ENCODE data around the gene ULK3.

ULK3 gene

DNA sequence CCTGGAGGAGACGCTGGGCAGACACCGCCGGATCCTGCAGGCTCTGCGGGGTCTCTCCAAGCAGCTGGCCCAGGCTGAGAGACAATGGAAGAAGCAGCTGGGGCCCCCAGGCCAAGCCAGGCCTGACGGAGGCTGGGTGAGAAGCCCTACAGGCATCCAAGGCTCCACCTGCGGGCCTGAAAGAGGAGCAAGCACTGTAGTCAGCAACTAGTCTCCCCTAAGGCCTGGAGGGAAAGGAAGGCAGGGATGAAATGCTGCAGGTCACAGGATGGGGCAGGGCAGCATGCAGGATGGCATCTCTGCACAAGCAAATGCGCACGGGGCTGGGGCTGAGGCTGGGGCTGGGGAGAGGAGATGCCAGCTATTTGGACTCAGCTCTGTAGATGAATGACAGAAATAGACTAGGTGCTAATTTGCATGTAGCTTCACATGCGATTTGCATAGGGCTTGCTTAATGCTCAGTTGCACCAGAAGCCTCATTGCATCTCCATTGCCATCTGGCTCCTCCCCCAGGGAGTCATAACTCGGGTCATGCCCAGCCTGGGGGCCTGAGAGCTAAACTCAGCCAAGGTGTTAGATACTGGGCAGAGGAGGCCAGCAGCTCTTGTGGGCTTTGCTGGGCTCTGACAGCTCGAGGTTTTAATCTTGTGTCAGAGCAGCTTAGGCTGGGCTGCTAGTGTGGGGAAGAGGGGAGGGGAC lies 21.7 kb downstream of the ULK3 start:
- no peak overlapping the region for H3K27ac ChIP-seq (ENCODE audit: low read depth, low read length)
- no peak overlapping the region for H3K4me3 ChIP-seq (ENCODE audit: low read depth, low read length)
- no peaks in the 10 kb centered on the region for H3K36me3 ChIP-seq (ENCODE audit: control insufficient read depth, insufficient read depth, low read length)
- peaks cover 35% of the 10 kb centered on the region for H3K4me1 ChIP-seq (ENCODE audit: control insufficient read depth, insufficient read depth, low read length)
- H3K9me3 ChIP-seq (ENCODE audit: control insufficient read depth, insufficient read depth, low read depth, low read length), result no peaks in the 10 kb centered on the region
- H3K27me3 ChIP-seq (ENCODE audit: control insufficient read depth, insufficient read depth, low read length), result peaks cover 30% of the 10 kb centered on the region
- H3K9ac ChIP-seq (ENCODE audit: low read length), result no peak overlapping the region

DNA sequence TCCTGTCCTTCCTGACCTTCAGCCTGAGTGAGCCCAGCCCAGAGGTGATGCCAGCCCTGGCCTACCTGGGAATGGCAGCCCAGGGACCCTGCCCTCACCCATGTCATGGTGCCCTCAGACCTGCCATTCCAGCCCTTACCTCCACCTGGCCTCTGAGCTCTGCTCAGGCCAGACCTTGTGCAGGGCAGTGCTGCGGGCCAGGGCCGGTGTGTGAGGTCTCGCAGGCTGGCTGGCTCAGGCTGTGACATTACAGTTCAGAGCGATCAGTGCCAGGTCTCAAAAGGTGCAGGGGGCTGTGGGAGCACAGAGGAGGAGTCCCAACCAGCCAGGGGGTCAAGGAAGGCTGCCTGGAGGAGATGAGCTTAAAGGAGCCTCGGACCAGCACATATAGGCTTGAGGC lies 22.9 kb downstream of the ULK3 start:
- H3K9me3 ChIP-seq (ENCODE audit: control insufficient read depth, insufficient read depth, low read depth, low read length), result no peaks in the 10 kb centered on the region
- H3K27me3 ChIP-seq (ENCODE audit: control insufficient read depth, insufficient read depth, low read length), result peaks cover 18% of the 10 kb centered on the region
- H3K4me1 ChIP-seq (ENCODE audit: control insufficient read depth, insufficient read depth, low read length), result peaks cover 35% of the 10 kb centered on the region
- H3K9ac ChIP-seq (ENCODE audit: low read length), result no peak overlapping the region
- H3K27ac ChIP-seq (ENCODE audit: low read depth, low read length), result no peak overlapping the region
- no peaks in the 10 kb centered on the region for H3K36me3 ChIP-seq (ENCODE audit: control insufficient read depth, insufficient read depth, low read length)
- no peak overlapping the region for H3K4me3 ChIP-seq (ENCODE audit: low read depth, low read length)

DNA sequence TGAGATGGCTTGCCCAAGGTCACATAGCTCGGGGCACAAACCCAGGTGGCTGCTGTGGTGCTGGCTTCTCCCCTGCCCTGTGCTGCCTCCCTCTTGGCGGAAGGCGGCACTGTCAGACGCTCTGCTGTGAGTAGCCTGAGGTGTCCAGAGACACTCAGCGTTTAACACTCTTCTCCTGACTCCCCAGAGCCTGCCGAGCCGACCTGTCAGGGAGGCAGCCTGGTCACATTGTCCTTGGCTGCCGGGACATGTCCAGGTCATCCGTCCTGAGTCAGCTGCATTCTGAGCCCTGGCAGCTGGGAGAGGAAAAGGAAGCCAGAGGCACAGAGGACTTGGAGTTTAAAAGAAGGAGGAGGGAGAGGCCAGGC lies 25.6 kb downstream of the ULK3 start:
- no peaks in the 10 kb centered on the region for H3K36me3 ChIP-seq (ENCODE audit: control insufficient read depth, insufficient read depth, low read length)
- H3K27ac ChIP-seq (ENCODE audit: low read depth, low read length), result no peak overlapping the region
- H3K9me3 ChIP-seq (ENCODE audit: control insufficient read depth, insufficient read depth, low read depth, low read length), result no peaks in the 10 kb centered on the region
- H3K9ac ChIP-seq (ENCODE audit: low read length), result no peak overlapping the region
- H3K27me3 ChIP-seq (ENCODE audit: control insufficient read depth, insufficient read depth, low read length), result no peaks in the 10 kb centered on the region
- no peak overlapping the region for H3K4me3 ChIP-seq (ENCODE audit: low read depth, low read length)
- peaks cover 35% of the 10 kb centered on the region for H3K4me1 ChIP-seq (ENCODE audit: control insufficient read depth, insufficient read depth, low read length)

DNA sequence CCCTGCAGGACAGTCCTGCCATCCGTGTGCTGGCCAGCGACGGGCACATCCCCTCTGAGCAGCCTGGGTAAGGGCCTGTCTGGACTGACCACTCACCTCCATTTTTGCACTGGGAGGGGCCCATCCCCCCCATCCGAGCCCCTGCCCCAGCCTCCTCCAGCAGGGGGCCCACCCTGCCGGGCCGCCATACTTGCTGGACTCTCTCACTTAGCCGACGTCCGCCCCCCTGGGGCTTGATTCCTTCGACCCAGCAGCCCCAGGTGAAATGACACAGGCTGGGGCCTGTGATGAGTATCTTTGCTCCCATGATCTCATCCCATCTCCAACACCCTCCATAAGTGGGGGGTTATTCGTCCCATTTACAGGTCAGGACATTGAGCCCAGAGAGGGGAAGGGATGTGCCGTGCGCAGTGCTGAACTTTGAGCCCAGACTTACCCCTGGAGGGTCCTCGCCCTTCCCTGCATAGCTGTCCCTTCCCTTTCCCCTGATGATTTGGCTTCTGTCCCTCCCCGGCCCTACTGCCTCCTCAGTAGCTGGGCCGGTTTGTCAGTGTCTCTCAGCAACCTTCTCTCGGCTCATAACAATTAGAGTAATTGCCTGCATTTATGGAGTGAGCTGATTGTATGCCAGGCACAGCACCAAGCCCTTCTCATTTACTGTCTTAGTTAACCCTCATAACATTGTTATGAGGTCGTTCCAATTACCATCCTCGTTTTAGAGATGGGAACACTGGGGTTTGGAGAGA lies 26.2 kb downstream of the ULK3 start:
- Histone ChIP-seq H3K27ac (ENCODE audit: low read depth, low read length) (no peak overlapping the region), H3K4me3 (ENCODE audit: low read depth, low read length) (no peak overlapping the region), H3K9ac (ENCODE audit: low read length) (no peak overlapping the region), H3K9me3 (ENCODE audit: control insufficient read depth, insufficient read depth, low read depth, low read length) (no peaks in the 10 kb centered on the region), H3K4me1 (ENCODE audit: control insufficient read depth, insufficient read depth, low read length) (peaks cover 34% of the 10 kb centered on the region), H3K36me3 (ENCODE audit: control insufficient read depth, insufficient read depth, low read length) (no peaks in the 10 kb centered on the region), H3K27me3 (ENCODE audit: control insufficient read depth, insufficient read depth, low read length) (no peaks in the 10 kb centered on the region)

DNA sequence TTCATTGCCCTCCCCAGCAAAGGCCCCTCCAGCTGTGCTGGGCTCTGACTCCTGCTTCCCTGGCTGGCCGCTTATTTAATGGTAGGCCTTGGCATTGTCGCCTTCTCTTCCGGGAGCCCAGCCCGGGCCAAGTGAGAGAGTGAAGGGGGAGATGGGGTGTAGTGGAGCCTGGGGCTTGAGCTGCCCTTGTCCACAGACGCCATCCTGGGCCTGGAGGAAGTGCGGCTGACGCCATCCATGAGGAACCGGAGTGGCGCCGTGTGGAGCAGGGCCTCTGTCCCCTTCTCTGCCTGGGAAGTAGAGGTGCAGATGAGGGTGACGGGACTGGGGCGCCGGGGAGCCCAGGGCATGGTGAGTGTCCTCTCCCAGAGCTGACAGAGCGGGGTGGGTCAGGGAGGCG lies 27.0 kb downstream of the ULK3 start:
- Histone ChIP-seq H3K4me3 (ENCODE audit: low read depth, low read length) (no peak overlapping the region), H3K9ac (ENCODE audit: low read length) (no peak overlapping the region), H3K27ac (ENCODE audit: low read depth, low read length) (no peak overlapping the region), H3K4me1 (ENCODE audit: control insufficient read depth, insufficient read depth, low read length) (peaks cover 26% of the 10 kb centered on the region), H3K36me3 (ENCODE audit: control insufficient read depth, insufficient read depth, low read length) (no peaks in the 10 kb centered on the region), H3K9me3 (ENCODE audit: control insufficient read depth, insufficient read depth, low read depth, low read length) (no peaks in the 10 kb centered on the region), H3K27me3 (ENCODE audit: control insufficient read depth, insufficient read depth, low read length) (no peaks in the 10 kb centered on the region)

DNA sequence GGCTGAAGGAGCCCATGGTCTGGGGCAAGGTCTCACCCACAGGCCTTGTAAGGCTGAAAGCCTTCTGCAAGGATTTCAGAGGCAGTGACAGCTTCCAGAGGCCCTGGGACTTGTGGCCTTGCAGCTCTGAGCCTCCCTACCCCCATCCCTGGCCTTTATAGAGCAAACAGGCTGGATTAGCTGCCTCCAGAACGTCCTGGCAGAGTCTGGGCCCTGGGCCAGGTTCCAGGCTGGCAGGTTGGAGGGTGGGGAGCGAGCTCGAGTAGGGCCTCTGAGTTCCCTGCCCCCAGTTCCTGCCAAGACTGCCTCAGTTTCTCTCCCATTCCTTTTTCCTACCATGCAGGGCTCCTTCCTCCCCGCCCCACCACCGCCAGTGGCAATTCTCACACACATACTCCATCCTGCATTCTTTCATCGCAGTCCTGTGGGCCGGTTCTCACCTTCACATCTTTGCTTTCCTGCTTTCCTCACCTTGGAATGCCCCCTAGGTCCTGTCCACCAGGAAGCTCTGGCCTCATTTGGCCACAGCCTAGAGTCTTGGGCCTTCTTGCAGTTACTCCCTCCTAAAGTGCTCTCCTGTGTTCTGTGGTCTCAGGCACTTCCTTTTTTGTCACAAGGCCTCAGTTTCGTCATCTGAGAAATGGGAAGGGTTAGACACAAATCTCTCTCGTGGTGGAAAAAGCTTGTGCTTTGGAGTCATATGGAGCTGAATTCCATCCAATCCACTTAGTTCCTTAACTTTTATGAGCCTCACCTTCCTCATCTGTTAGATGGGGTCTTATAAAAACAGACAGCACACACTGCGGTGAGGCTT lies 27.6 kb downstream of the ULK3 start:
- H3K9me3 ChIP-seq (ENCODE audit: control insufficient read depth, insufficient read depth, low read depth, low read length), result no peaks in the 10 kb centered on the region
- H3K9ac ChIP-seq (ENCODE audit: low read length), result no peak overlapping the region
- H3K27ac ChIP-seq (ENCODE audit: low read depth, low read length), result no peak overlapping the region
- no peaks in the 10 kb centered on the region for H3K27me3 ChIP-seq (ENCODE audit: control insufficient read depth, insufficient read depth, low read length)
- H3K36me3 ChIP-seq (ENCODE audit: control insufficient read depth, insufficient read depth, low read length), result no peaks in the 10 kb centered on the region
- H3K4me3 ChIP-seq (ENCODE audit: low read depth, low read length), result no peak overlapping the region
- H3K4me1 ChIP-seq (ENCODE audit: control insufficient read depth, insufficient read depth, low read length), result peaks cover 22% of the 10 kb centered on the region

DNA sequence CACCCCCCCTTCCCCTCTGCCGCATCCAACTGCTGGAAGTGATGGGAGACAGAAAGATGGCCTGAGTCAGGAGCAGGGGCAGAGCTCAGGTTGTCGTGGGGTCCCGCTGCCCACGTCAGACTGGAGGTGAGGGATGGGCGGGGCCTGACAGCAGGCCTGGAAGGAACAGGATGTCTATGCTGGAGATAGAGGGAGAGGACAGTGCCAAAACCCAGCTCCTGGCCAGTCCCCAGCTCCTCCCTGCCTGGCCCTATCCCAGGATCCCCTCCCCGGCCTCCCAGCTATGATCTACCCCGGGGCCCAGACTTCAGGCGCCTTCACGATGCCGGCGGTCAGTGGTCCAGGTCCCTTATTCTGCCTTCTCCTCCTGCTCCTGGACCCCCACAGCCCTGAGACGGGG lies 30.4 kb downstream of the ULK3 start, which contains the start of gene LMAN1L:
TSS of gene LMAN1L (plus strand) at position 303 of the 400 bp plus-strand sequence. CDS start at position 323, 20 bp downstream.
- Histone ChIP-seq H3K4me3 (ENCODE audit: low read depth, low read length) (no peak within 1 kb of the TSS), H3K4me1 (ENCODE audit: control insufficient read depth, insufficient read depth, low read length) (peaks cover 19% of the 10 kb centered on the region), H3K9me3 (ENCODE audit: control insufficient read depth, insufficient read depth, low read depth, low read length) (no peaks in the 10 kb centered on the region), H3K27me3 (ENCODE audit: control insufficient read depth, insufficient read depth, low read length) (no peaks in the 10 kb centered on the region), H3K36me3 (ENCODE audit: control insufficient read depth, insufficient read depth, low read length) (no peaks in the 10 kb centered on the region), H3K27ac (ENCODE audit: low read depth, low read length) (no peak within 1 kb of the TSS), H3K9ac (ENCODE audit: low read length) (no peak within 1 kb of the TSS)

DNA sequence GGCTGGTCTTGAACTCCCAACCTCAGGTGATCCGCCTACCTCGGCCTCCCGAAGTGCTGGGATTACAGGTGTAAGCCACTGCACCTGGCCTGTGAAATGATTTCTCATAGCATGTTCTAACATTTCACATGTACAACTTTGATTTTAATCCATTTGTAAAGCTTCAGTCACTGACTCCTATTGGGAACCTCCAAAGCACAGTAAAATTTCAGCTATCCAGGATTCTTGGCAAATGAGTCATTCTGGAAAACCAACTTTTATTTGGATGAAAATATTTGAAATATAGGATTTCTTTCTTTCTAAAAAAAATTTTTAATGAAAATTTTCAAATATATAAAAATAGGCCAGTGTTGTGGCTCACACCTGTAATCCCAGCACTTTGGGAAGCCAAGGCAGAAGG lies 33.0 kb downstream of the ULK3 start:
- Histone ChIP-seq H3K4me1 (ENCODE audit: control insufficient read depth, insufficient read depth, low read length) (peaks cover 2% of the 10 kb centered on the region; the same call in 1 of the 2 replicates), H3K27ac (ENCODE audit: low read depth, low read length) (no peak overlapping the region), H3K4me3 (ENCODE audit: low read depth, low read length) (no peak overlapping the region), H3K9me3 (ENCODE audit: control insufficient read depth, insufficient read depth, low read depth, low read length) (no peaks in the 10 kb centered on the region), H3K27me3 (ENCODE audit: control insufficient read depth, insufficient read depth, low read length) (no peaks in the 10 kb centered on the region), H3K36me3 (ENCODE audit: control insufficient read depth, insufficient read depth, low read length) (0 out of 2 replicates have a peak, but pooled peaks cover 2% of the 10 kb centered on the region), H3K9ac (ENCODE audit: low read length) (no peak overlapping the region)

DNA sequence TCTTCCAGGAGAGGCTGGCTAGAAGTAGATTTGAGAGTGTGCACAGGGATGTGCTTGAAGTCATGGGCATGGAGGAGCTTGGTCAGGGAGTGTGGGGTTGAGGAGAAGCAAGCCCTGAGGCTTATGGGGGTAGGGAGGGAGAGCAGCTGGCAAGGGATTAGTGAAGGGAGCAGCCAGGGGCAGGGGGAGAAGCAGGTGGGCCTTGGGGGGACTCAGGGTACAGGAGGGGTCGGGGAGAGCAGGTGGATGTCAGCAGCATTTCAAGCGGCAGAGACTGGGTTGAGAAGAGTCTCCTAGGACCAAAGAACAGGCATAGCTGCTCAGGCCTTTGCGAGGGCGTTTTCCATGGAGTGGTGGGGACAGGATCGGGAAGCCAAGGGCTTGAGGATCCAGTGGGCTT lies 33.7 kb downstream of the ULK3 start:
- H3K27ac ChIP-seq (ENCODE audit: low read depth, low read length), result no peak overlapping the region
- H3K27me3 ChIP-seq (ENCODE audit: control insufficient read depth, insufficient read depth, low read length), result no peaks in the 10 kb centered on the region
- H3K36me3 ChIP-seq (ENCODE audit: control insufficient read depth, insufficient read depth, low read length), result peaks cover 5% of the 10 kb centered on the region
- peaks cover 2% of the 10 kb centered on the region; the same call in 1 of the 2 replicates for H3K4me1 ChIP-seq (ENCODE audit: control insufficient read depth, insufficient read depth, low read length)
- no peak overlapping the region for H3K4me3 ChIP-seq (ENCODE audit: low read depth, low read length)
- no peaks in the 10 kb centered on the region for H3K9me3 ChIP-seq (ENCODE audit: control insufficient read depth, insufficient read depth, low read depth, low read length)
- no peak overlapping the region for H3K9ac ChIP-seq (ENCODE audit: low read length)

DNA sequence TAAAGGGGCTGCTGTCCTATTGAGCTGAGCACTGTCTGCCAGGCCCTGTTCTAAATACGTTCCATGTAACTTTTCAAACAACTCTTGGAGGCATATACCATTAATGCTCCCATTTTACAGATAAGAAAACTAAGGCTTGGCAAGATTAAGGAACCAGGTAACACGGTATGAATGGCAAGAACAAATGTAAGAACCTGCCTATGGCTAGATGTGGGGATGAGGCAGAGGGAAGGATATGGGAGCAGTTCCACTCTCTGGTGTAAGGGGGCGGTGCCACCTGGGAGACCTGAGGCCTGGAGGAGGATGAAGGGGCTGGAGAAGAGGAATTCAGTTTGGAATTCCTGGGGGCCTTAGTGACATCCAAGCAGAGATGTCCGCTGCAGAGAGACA lies 34.1 kb downstream of the ULK3 start:
- Histone ChIP-seq H3K4me3 (ENCODE audit: low read depth, low read length) (no peak overlapping the region), H3K9ac (ENCODE audit: low read length) (no peak overlapping the region), H3K36me3 (ENCODE audit: control insufficient read depth, insufficient read depth, low read length) (peaks cover 10% of the 10 kb centered on the region), H3K4me1 (ENCODE audit: control insufficient read depth, insufficient read depth, low read length) (peaks cover 2% of the 10 kb centered on the region; the same call in 1 of the 2 replicates), H3K9me3 (ENCODE audit: control insufficient read depth, insufficient read depth, low read depth, low read length) (no peaks in the 10 kb centered on the region), H3K27me3 (ENCODE audit: control insufficient read depth, insufficient read depth, low read length) (no peaks in the 10 kb centered on the region), H3K27ac (ENCODE audit: low read depth, low read length) (no peak overlapping the region)

All from HUES6 (cell line).